Esophagus muscularis mucosa (tissue), 4 donors: ENCODE data around the gene INPP4B. TPM values are rescaled to one million over a fixed set of nuclear protein-coding genes. Genes with fewer than 3 reads are reported as not detected.

Experiments used
- DNase-seq: peaks from one replicate; pipeline ENCODE4 v3.0.0-alpha.2; 2017; ENCODE audit errors: extremely low spot score
- H3K27ac ChIP-seq, 4 donors: fragments of 200-600 bp; sonication (generic); replicated peaks in 1 of 4; 1 replicate in 3 of 4; 2 replicates in 1 of 4; pipeline ENCODE4 v1.5.1; 2016 to 2019; ENCODE audit warnings: mild to moderate bottlenecking in 1 of 4
- H3K27me3 ChIP-seq, 4 donors: fragments of 200-600 bp; sonication (generic); one replicate each; pipeline versions ENCODE4 v1.5.1 to v1.6.0; 2016 to 2019
- H3K36me3 ChIP-seq, 4 donors: fragments of 200-600 bp; sonication (generic); one replicate each; pipeline ENCODE4 v1.5.1; 2016 to 2019
- H3K4me1 ChIP-seq, 4 donors: fragments of 200-600 bp; sonication (generic); one replicate each; pipeline ENCODE4 v1.5.1; 2016 to 2019
- H3K4me3 ChIP-seq, 4 donors: fragments of 200-600 bp; sonication (generic); 1 replicate in 2 of 4; 2 replicates in 2 of 4; pipeline ENCODE4 v1.5.1; 2016 to 2019; ENCODE audit warnings: mild to moderate bottlenecking in 4 of 4, moderate library complexity in 1 of 4
- H3K9me3 ChIP-seq, 4 donors: fragments of 200-600 bp; sonication (generic); 1 replicate in 3 of 4; 2 replicates in 1 of 4; pipeline ENCODE4 v1.5.1; 2016 to 2019
- CTCF ChIP-seq, 3 experiments: fragments of 200-600 bp in 2 of 3; fragments of 450-650 bp in 1 of 3; sonication (generic) in 2 of 3; IDR thresholded peaks; one replicate each; pipeline ENCODE4 v1.5.1; 2017 to 2019; ENCODE audit warnings: antibody characterized with exemption in 3 of 3, mild to moderate bottlenecking in 2 of 3, moderate library complexity in 1 of 3
- EP300 ChIP-seq: sonication (generic); formaldehyde crosslinking; IDR thresholded peaks from one replicate; pipeline ENCODE4 v1.6.1; 2017; ENCODE audit warnings: antibody characterized with exemption
- POLR2A ChIP-seq: fragments of 450-650 bp; IDR thresholded peaks from one replicate; pipeline ENCODE4 v1.6.1; 2017; ENCODE audit warnings: antibody characterized with exemption, moderate library complexity, mild to moderate bottlenecking, low read depth
- POLR2AphosphoS5 ChIP-seq, 2 donors: sonication (generic); formaldehyde crosslinking; IDR thresholded peaks; one replicate each; pipeline ENCODE4 v1.6.1; 2017; ENCODE audit warnings: antibody characterized with exemption in 2 of 2
- WGBS: methylation state at CpG from one replicate; pipeline ENCODE4 v1.1.5; 2018; 5-methylcytosine and 5-hydroxymethylcytosine counted together
- intact Hi-C: fragments of 100-400 bp; cut with DNase I; formaldehyde crosslinking; loops from one replicate; pipeline ENCODE4 v1.15.1; 2023
- total RNA-seq, 4 donors: library from RNA; depleted of rRNA; stranded (reverse); fragments of >200 nt; gene quantifications; one replicate each; pipeline versions ENCODE4 v1.1.0 to v1.2.1, GENCODE V29; 2016

Gene INPP4B
- total RNA-seq, 4 donors from 2014 or later, result 12.7 to 23.4 (median 15.9) TPM

GRCh38 chr4:142708231-142708630 lies 137.9 kb downstream of the INPP4B start:
- Histone ChIP-seq H3K36me3 (no peaks in the 10 kb centered on the region), H3K27ac (no peak overlapping the region), H3K4me1 (no peaks in the 10 kb centered on the region), H3K27me3 (no peaks in the 10 kb centered on the region), H3K9me3 (no peaks in the 10 kb centered on the region), H3K4me3 (no peak overlapping the region)
- no peak for TF ChIP-seq POLR2A
- no peak for TF ChIP-seq POLR2AphosphoS5 (IDR thresholded peaks at IDR 0.05)
- WGBS, result 67% methylated on average over 1 of the region's 1 CpG
- intact Hi-C loops, result no loop called here
- no peak for DNase-seq

- DNase-seq, result no peak
- Histone ChIP-seq H3K4me1 (no peaks in the 10 kb centered on the region), H3K9me3 (no peaks in the 10 kb centered on the region), H3K27ac (no peak overlapping the region), H3K4me3 (no peak overlapping the region), H3K36me3 (no peaks in the 10 kb centered on the region), H3K27me3 (no peaks in the 10 kb centered on the region)
- no peak for TF ChIP-seq POLR2A
- TF ChIP-seq CTCF (IDR thresholded peaks at IDR 0.05), result no peak
- no peak for TF ChIP-seq POLR2AphosphoS5 (IDR thresholded peaks at IDR 0.05)
- TF ChIP-seq EP300, result no peak
- WGBS, result 71% methylated on average over 1 of the region's 1 CpG
- intact Hi-C loops, result no loop called here
These were observed 138.7 kb downstream of the INPP4B start for GRCh38 chr4:142707401-142707800.

- Histone ChIP-seq H3K4me1 (no peaks in the 10 kb centered on the region), H3K9me3 (no peaks in the 10 kb centered on the region), H3K27me3 (no peaks in the 10 kb centered on the region), H3K4me3 (no peak overlapping the region), H3K27ac (no peak overlapping the region), H3K36me3 (no peaks in the 10 kb centered on the region)
- no peak for TF ChIP-seq EP300
- TF ChIP-seq POLR2AphosphoS5 (IDR thresholded peaks at IDR 0.05), result no peak
- no peak for DNase-seq
- 75% methylated on average over 1 of the region's 1 CpG for WGBS
- intact Hi-C loops, result no loop called here
These were observed 139.7 kb downstream of the INPP4B start for GRCh38 chr4:142706381-142706780.

GRCh38 chr4:142705820-142706219 lies 140.3 kb downstream of the INPP4B start:
- no peak for TF ChIP-seq CTCF (IDR thresholded peaks at IDR 0.05)
- TF ChIP-seq POLR2A, result no peak
- no peak for TF ChIP-seq POLR2AphosphoS5 (IDR thresholded peaks at IDR 0.05)
- intact Hi-C loops, result no loop called here
- DNase-seq, result no peak
- Histone ChIP-seq H3K36me3 (no peaks in the 10 kb centered on the region), H3K4me1 (no peaks in the 10 kb centered on the region), H3K27ac (no peak overlapping the region), H3K9me3 (no peaks in the 10 kb centered on the region), H3K27me3 (no peaks in the 10 kb centered on the region), H3K4me3 (no peak overlapping the region)
- WGBS, result 73% methylated on average over 1 of the region's 1 CpG

GRCh38 chr4:142703694-142704309 lies 142.3 kb downstream of the INPP4B start:
- Histone ChIP-seq H3K27me3 (no peaks in the 10 kb centered on the region), H3K27ac (no peak overlapping the region), H3K36me3 (no peaks in the 10 kb centered on the region), H3K4me1 (no peaks in the 10 kb centered on the region), H3K4me3 (no peak overlapping the region), H3K9me3 (no peaks in the 10 kb centered on the region)
- DNase-seq, result no peak
- TF ChIP-seq POLR2A (no peak), CTCF (IDR thresholded peaks at IDR 0.05) (no peak), EP300 (no peak), POLR2AphosphoS5 (IDR thresholded peaks at IDR 0.05) (no peak)
- 79% methylated on average over 4 of the region's 4 CpGs for WGBS
- intact Hi-C loops, result no loop called here

GRCh38 chr4:142701017-142701416 lies 145.1 kb downstream of the INPP4B start:
- H3K27ac ChIP-seq, result no peak overlapping the region
- no peaks in the 10 kb centered on the region for H3K9me3 ChIP-seq
- intact Hi-C loops, result no loop called here
- TF ChIP-seq POLR2A (no peak), POLR2AphosphoS5 (IDR thresholded peaks at IDR 0.05) (no peak), CTCF (IDR thresholded peaks at IDR 0.05) (no peak), EP300 (no peak)
- H3K4me3 ChIP-seq, result no peak overlapping the region
- no peaks in the 10 kb centered on the region for H3K27me3 ChIP-seq
- no peaks in the 10 kb centered on the region for H3K36me3 ChIP-seq
- H3K4me1 ChIP-seq, result peaks cover 0 to 10% (median 4%) of the 10 kb centered on the region in 4 donors
- no peak for DNase-seq
